ENCODE measurements around the gene C10orf95.
A peak's percentile ranks its signal among the peaks of the same experiment; 100 is the strongest.

Gene C10orf95

GRCh38 chr10:102435529-102436233 is 15.7 kb downstream of the C10orf95 start:
- no peak for DNase-seq (ENCODE audit: extremely low read depth in 1 of 2, low read depth in 1 of 2)

- no peak for DNase-seq (ENCODE audit: extremely low read depth in 1 of 2, low read depth in 1 of 2)
Measured at GRCh38 chr10:102435133-102435497, 16.2 kb downstream of the C10orf95 start.

GRCh38 chr10:102434394-102435132 is 16.8 kb downstream of the C10orf95 start:
- no peak for DNase-seq (ENCODE audit: extremely low read depth in 1 of 2, low read depth in 1 of 2)

- no peak for DNase-seq (ENCODE audit: extremely low read depth in 1 of 2, low read depth in 1 of 2)
Measured at GRCh38 chr10:102433619-102434046, 17.7 kb downstream of the C10orf95 start.

- peak; percentile 90 to 91 for DNase-seq (ENCODE audit: extremely low read depth in 1 of 2, low read depth in 1 of 2)
Measured at GRCh38 chr10:102432162-102432950, 19.0 kb downstream of the C10orf95 start, which contains the start of gene CUEDC2. Gene CUEDC2, minus strand, starts transcription at chr10:102432574. Its CDS starts 7,386 bp downstream, at chr10:102425188.

- no peak for DNase-seq (ENCODE audit: extremely low read depth in 1 of 2, low read depth in 1 of 2)
Measured at GRCh38 chr10:102431452-102432124, 19.8 kb downstream of the C10orf95 start.

GRCh38 chr10:102429468-102429867 is 21.9 kb downstream of the C10orf95 start:
- no peak for DNase-seq (ENCODE audit: extremely low read depth in 1 of 2, low read depth in 1 of 2)

- no peak for DNase-seq (ENCODE audit: extremely low read depth in 1 of 2, low read depth in 1 of 2)
Measured at GRCh38 chr10:102426803-102427287, 24.5 kb downstream of the C10orf95 start.

- DNase-seq (ENCODE audit: extremely low read depth in 1 of 2, low read depth in 1 of 2): no peak
Measured at GRCh38 chr10:102425444-102425843, 25.9 kb downstream of the C10orf95 start.

GRCh38 chr10:102424916-102425315 is 26.4 kb downstream of the C10orf95 start:
- DNase-seq (ENCODE audit: extremely low read depth in 1 of 2, low read depth in 1 of 2): no peak

- DNase-seq (ENCODE audit: extremely low read depth in 1 of 2, low read depth in 1 of 2): no peak
Measured at GRCh38 chr10:102424145-102424544, 27.2 kb downstream of the C10orf95 start.

GRCh38 chr10:102423372-102423968 is 27.9 kb downstream of the C10orf95 start:
- DNase-seq (ENCODE audit: extremely low read depth in 1 of 2, low read depth in 1 of 2): no peak

- no peak for DNase-seq (ENCODE audit: extremely low read depth in 1 of 2, low read depth in 1 of 2)
Measured at GRCh38 chr10:102422545-102423129, 28.7 kb downstream of the C10orf95 start.

- no peak for DNase-seq (ENCODE audit: extremely low read depth in 1 of 2, low read depth in 1 of 2)
Measured at GRCh38 chr10:102421757-102422512, 29.4 kb downstream of the C10orf95 start.

GRCh38 chr10:102421507-102421756 is 29.9 kb downstream of the C10orf95 start:
- DNase-seq (ENCODE audit: extremely low read depth in 1 of 2, low read depth in 1 of 2): no peak

GRCh38 chr10:102420714-102421506 is 30.4 kb downstream of the C10orf95 start, which contains the start of gene FBXL15:
Gene FBXL15, plus strand, starts transcription at chr10:102420836. Its CDS starts 294 bp downstream, at chr10:102421130.
- DNase-seq (ENCODE audit: extremely low read depth in 1 of 2, low read depth in 1 of 2): peak; percentile 91 to 92

GRCh38 chr10:102420181-102420713 is 31.1 kb downstream of the C10orf95 start:
- no peak for DNase-seq (ENCODE audit: extremely low read depth in 1 of 2, low read depth in 1 of 2)
